GM06990 (cell line): ENCODE data around the gene OSMR.

Source experiments
- DNase-seq: peaks from one replicate; pipeline ENCODE4 v3.0.0-alpha.2; 2011; ENCODE audit not compliant: insufficient read length; ENCODE audit errors: extremely low read depth
- H3K27me3 ChIP-seq: replicated peaks from 2 replicates; pipeline ENCODE4 v1.6.0; 2011; ENCODE audit warnings: low read length; ENCODE audit not compliant: control insufficient read depth, insufficient read depth
- H3K36me3 ChIP-seq: 2 replicates; pipeline ENCODE4 v1.5.1; 2011; ENCODE audit warnings: low read length; ENCODE audit not compliant: control insufficient read depth, insufficient read depth
- H3K4me3 ChIP-seq: replicated peaks from 2 replicates; pipeline ENCODE4 v1.5.1; 2011; ENCODE audit warnings: low read depth, mild to moderate bottlenecking, control low read depth, low read length
- CTCF ChIP-seq: IDR thresholded peaks from 2 replicates; pipeline ENCODE4 v1.5.1; 2011; ENCODE audit warnings: low read length, control low read depth, mild to moderate bottlenecking, inconsistent platforms; ENCODE audit not compliant: insufficient read depth, poor library complexity, severe bottlenecking

OSMR gene

DNA sequence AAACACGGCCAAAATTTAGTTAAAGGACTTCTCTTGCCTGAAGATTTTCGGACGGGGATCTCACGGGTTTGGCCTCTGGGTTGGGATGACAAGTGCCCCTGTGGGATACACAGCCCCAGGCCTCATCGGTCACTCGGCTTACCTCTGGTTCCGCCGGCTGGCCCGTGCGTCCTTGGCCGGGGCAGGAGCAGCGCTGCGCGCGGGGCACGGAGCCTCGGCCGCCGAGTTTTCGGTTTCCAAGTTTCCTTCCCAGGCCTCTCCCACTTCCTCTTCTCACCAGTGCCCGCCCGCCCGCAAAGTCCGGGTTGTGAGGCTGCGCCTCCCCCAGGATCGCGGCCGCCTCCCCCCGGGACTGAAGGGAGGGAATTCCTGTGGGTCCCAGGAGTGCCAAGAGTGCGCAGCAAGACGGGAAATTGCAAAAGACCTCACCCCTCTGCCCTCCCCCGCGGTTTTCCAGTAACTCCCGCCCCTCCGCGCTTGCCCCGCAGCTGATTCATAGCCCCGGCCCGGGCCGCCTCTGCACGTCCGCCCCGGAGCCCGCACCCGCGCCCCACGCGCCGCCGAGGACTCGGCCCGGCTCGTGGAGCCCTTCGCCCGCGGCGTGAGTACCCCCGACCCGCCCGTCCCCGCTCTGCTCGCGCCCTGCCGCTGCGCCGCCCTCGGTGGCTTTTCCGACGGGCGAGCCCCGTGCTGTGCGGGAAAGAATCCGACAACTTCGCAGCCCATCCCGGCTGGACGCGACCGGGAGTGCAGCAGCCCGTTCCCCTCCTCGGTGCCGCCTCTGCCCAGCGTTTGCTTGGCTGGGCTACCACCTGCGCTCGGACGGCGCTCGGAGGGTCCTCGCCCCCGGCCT is at the start of gene OSMR:
Gene OSMR (plus strand): TSS at position 487 of the 853 bp plus-strand sequence. CDS start 23,033 bp downstream, outside the sequence.
- no peak for TF ChIP-seq CTCF
- Histone ChIP-seq H3K27me3 (peaks cover 2% of the 10 kb centered on the region; the same call in 1 of the 2 replicates), H3K4me3 (no peak within 1 kb of the TSS), H3K36me3 (no peaks in the 10 kb centered on the region)
- DNase-seq, result no peak

DNA sequence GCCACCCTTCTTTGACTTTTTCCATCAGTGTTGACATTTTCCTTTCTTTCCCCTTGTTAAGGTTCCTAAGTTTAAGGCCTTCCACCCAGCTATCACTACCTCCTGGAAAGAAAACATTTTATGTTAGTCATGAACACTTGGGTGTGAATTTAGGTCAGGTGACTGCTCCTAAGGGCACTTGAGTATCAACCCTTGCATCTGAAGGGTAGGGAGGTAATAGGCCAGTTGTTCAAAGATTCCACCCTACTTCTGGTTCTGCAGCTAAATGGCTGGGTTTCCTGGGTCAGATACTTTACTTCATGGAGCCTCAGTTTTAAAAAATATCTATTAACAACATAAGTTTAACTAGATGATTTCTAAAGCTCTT is 49.1 kb upstream of the OSMR start:
- Histone ChIP-seq H3K27me3 (no peaks in the 10 kb centered on the region), H3K36me3 (no peaks in the 10 kb centered on the region), H3K4me3 (no peak overlapping the region)
- no peak for TF ChIP-seq CTCF
- no peak for DNase-seq

- H3K4me3 ChIP-seq, result no peak overlapping the region
- no peaks in the 10 kb centered on the region for H3K36me3 ChIP-seq
- DNase-seq, result no peak
- no peaks in the 10 kb centered on the region; the same call in 1 of the 2 replicates for H3K27me3 ChIP-seq
- no peak for TF ChIP-seq CTCF
These were observed 48.0 kb upstream of the OSMR start for GRCh38 chr5:38797838-38798237.

- TF ChIP-seq CTCF, result no peak
- no peak for DNase-seq
- Histone ChIP-seq H3K27me3 (no peaks in the 10 kb centered on the region; the same call in 1 of the 2 replicates), H3K36me3 (no peaks in the 10 kb centered on the region), H3K4me3 (no peak overlapping the region)
These were observed 46.0 kb upstream of the OSMR start for GRCh38 chr5:38799556-38800377.

DNA sequence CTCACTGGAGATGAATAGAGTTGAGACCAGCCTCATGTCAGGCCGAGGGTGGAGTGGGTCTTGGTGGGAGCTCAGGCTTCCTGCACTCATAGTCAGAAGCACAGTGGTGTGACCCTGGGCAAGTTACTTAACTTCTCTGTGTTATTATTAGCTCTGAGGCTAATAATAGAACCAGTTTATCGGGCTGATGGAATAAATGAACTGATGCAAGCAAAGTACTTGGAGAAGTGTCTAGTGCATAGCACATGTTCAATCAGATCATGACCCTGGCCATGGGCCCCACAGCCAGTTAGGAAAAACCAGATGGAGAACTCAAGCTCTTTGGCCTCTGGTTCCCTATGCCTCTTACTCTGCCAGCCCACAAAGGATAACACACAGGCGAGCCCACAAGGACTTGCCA is 45.3 kb upstream of the OSMR start:
- no peaks in the 10 kb centered on the region; the same call in 1 of the 2 replicates for H3K27me3 ChIP-seq
- H3K4me3 ChIP-seq, result no peak overlapping the region
- no peak for TF ChIP-seq CTCF
- no peaks in the 10 kb centered on the region for H3K36me3 ChIP-seq
- DNase-seq, result no peak
